Stimulated activated CD4-positive, alpha-beta T cell treated with anti-CD3 and anti-CD28 coated beads, Interleukin-4, amount 100 ng/mL, for 24 hours (primary cell): ENCODE results near the gene CCDC82.

Source experiments
- DNase-seq: peaks from one replicate; pipeline ENCODE4 v3.0.0-alpha.2; 2020

CCDC82 gene

GRCh38 chr11:96328395-96329010 is 61.2 kb downstream of the CCDC82 start:
- DNase-seq: no peak

- no peak for DNase-seq
Measured at GRCh38 chr11:96326959-96327358, 62.8 kb downstream of the CCDC82 start.

- no peak for DNase-seq
Measured at GRCh38 chr11:96324912-96325311, 64.8 kb downstream of the CCDC82 start.

GRCh38 chr11:96323642-96323985 is 66.1 kb downstream of the CCDC82 start:
- no peak for DNase-seq

GRCh38 chr11:96322775-96323641 is 66.7 kb downstream of the CCDC82 start:
- no peak for DNase-seq

GRCh38 chr11:96321091-96321490 is 68.6 kb downstream of the CCDC82 start:
- no peak for DNase-seq

GRCh38 chr11:96319898-96320656 is 69.6 kb downstream of the CCDC82 start:
- no peak for DNase-seq

- DNase-seq: no peak
Measured at GRCh38 chr11:96318850-96319249, 70.9 kb downstream of the CCDC82 start.

- no peak for DNase-seq
Measured at GRCh38 chr11:96318399-96318798, 71.3 kb downstream of the CCDC82 start.

- DNase-seq: no peak
Measured at GRCh38 chr11:96317985-96318384, 71.7 kb downstream of the CCDC82 start.

GRCh38 chr11:96317571-96317970 is 72.1 kb downstream of the CCDC82 start:
- no peak for DNase-seq

- no peak for DNase-seq
Measured at GRCh38 chr11:96316869-96317268, 72.8 kb downstream of the CCDC82 start.

- no peak for DNase-seq
Measured at GRCh38 chr11:96315476-96315875, 74.2 kb downstream of the CCDC82 start.

GRCh38 chr11:96314326-96315020 is 75.2 kb downstream of the CCDC82 start:
- DNase-seq: no peak

GRCh38 chr11:96313163-96313562 is 76.5 kb downstream of the CCDC82 start:
- DNase-seq: no peak

- DNase-seq: no peak
Measured at GRCh38 chr11:96311120-96311568, 78.6 kb downstream of the CCDC82 start.

GRCh38 chr11:96310236-96310635 is 79.5 kb downstream of the CCDC82 start:
- DNase-seq: no peak

GRCh38 chr11:96309643-96310017 is 80.1 kb downstream of the CCDC82 start:
- no peak for DNase-seq

- DNase-seq: no peak
Measured at GRCh38 chr11:96309016-96309642, 80.6 kb downstream of the CCDC82 start.

GRCh38 chr11:96307776-96308140 is 82.0 kb downstream of the CCDC82 start:
- DNase-seq: no peak

- no peak for DNase-seq
Measured at GRCh38 chr11:96306933-96307775, 82.6 kb downstream of the CCDC82 start.

- DNase-seq: no peak
Measured at GRCh38 chr11:96306600-96306932, 83.1 kb downstream of the CCDC82 start.
